PC-3 (cell line): ENCODE results near the gene GFPT2. TPM values are rescaled to one million over a fixed set of nuclear protein-coding genes. Genes with fewer than 3 reads are reported as not detected.

Experiments
- ATAC-seq: fragments of 200-7000 bp; cut with Tn5 transposase; 2 replicates; pipeline ENCODE4 v1.9.1; 2020; ENCODE audit warnings: mild to moderate bottlenecking, moderate library complexity
- BruUV-seq: library from RNA; stranded (reverse); fragments of 400-500 nt; replicated peaks from 2 replicates; lab custom pipeline; 2021; lab: Mats Ljungman, UMichigan
- CTCF ChIA-PET: fragments of 300-600 bp; sonication (Branson Sonifier 250); formaldehyde crosslinking; loops from one replicate; lab custom pipeline; 2022; ENCODE audit warnings: antibody characterized with exemption; lab: Charles Lee
- POLR2A ChIA-PET: fragments of 300-600 bp; sonication (Branson Sonifier 250); formaldehyde crosslinking; loops from one replicate; lab custom pipeline; 2022; ENCODE audit warnings: antibody characterized with exemption; ENCODE audit not compliant: unreplicated experiment; lab: Charles Lee
- DNase-seq: peaks from one replicate; pipeline ENCODE4 v3.0.0-alpha.2; 2015
- H2AFZ ChIP-seq: fragments of 300-600 bp; sonication (generic); 2 replicates; pipeline ENCODE4 v1.6.0; 2016; ENCODE audit warnings: antibody characterized with exemption, low read length
- H3F3A ChIP-seq: fragments of 300-600 bp; sonication (generic); one replicate; pipeline ENCODE4 v1.6.0; 2017; ENCODE audit warnings: antibody characterized with exemption, low read length, control low read depth, mild to moderate bottlenecking; ENCODE audit not compliant: unreplicated experiment
- H3K27ac ChIP-seq: fragments of 300-600 bp; sonication (generic); 2 replicates; pipeline ENCODE4 v1.5.1; 2016; ENCODE audit warnings: mild to moderate bottlenecking, low read length
- H3K27me3 ChIP-seq: fragments of 300-600 bp; sonication (generic); 2 replicates; pipeline ENCODE4 v1.6.1; 2016; ENCODE audit warnings: low read length, mixed read lengths
- H3K36me3 ChIP-seq: fragments of 300-600 bp; sonication (generic); 2 replicates; pipeline ENCODE4 v1.6.1; 2016; ENCODE audit warnings: low read depth, mixed run types, low read length, mixed read lengths
- H3K4me1 ChIP-seq: fragments of 300-600 bp; sonication (generic); 2 replicates; pipeline ENCODE4 v1.5.1; 2016; ENCODE audit warnings: low read length; ENCODE audit not compliant: insufficient read depth
- H3K4me2 ChIP-seq: fragments of 300-600 bp; sonication (generic); 2 replicates; pipeline ENCODE4 v1.6.0; 2016; ENCODE audit warnings: low read length
- H3K4me3 ChIP-seq: fragments of 300-600 bp; sonication (generic); 2 replicates; pipeline ENCODE4 v1.5.1; 2016; ENCODE audit warnings: mild to moderate bottlenecking, low read length, mixed read lengths
- H3K79me2 ChIP-seq: fragments of 300-600 bp; sonication (generic); 2 replicates; pipeline ENCODE4 v1.6.1; 2017; ENCODE audit warnings: low read length, mixed read lengths
- H3K9ac ChIP-seq: fragments of 300-600 bp; sonication (generic); 2 replicates; pipeline ENCODE4 v1.6.0; 2016; ENCODE audit warnings: mild to moderate bottlenecking, low read length
- H3K9me2 ChIP-seq: fragments of 300-600 bp; sonication (generic); replicated peaks from 2 replicates; pipeline ENCODE4 v1.6.1; 2016; ENCODE audit warnings: mixed run types, low read length, mixed read lengths
- H3K9me3 ChIP-seq: fragments of 300-600 bp; sonication (generic); 2 replicates; pipeline ENCODE4 v1.6.1; 2016; ENCODE audit warnings: low read length, mixed read lengths
- H4K20me1 ChIP-seq: fragments of 300-600 bp; sonication (generic); 2 replicates; pipeline ENCODE4 v1.6.1; 2016; ENCODE audit warnings: low read length, mixed read lengths
- CTCF ChIP-seq: fragments of 300-600 bp; sonication (generic); conservative IDR thresholded peaks from 2 replicates; pipeline ENCODE4 v1.5.1; 2017; ENCODE audit warnings: antibody characterized with exemption, low read depth, mild to moderate bottlenecking, low read length
- EZH2 ChIP-seq: fragments of 300-600 bp; sonication (generic); IDR thresholded peaks from one replicate; pipeline ENCODE4 v1.6.1; 2017; ENCODE audit warnings: antibody characterized with exemption, mild to moderate bottlenecking, low read length; ENCODE audit not compliant: unreplicated experiment
- EZH2phosphoT487 ChIP-seq: fragments of 300-600 bp; sonication (generic); IDR thresholded peaks from 2 replicates; pipeline ENCODE4 v1.6.1; 2018; ENCODE audit warnings: mild to moderate bottlenecking, antibody characterized with exemption, low read length, borderline replicate concordance
- intact Hi-C: fragments of 100-400 bp; cut with micrococcal nuclease; formaldehyde crosslinking; loops from 2 replicates; pipeline ENCODE4 v1.9.0; 2023
- total RNA-seq: library from RNA; depleted of rRNA; stranded (reverse); fragments of >200 nt; gene quantifications from 2 replicates; pipeline ENCODE4 v1.2.3, GENCODE V29; 2014

The GFPT2 gene
- total RNA-seq, 1 experiment from 2014 or later, result 2.2 TPM

GRCh38 chr5:180340856-180341255 is 12.3 kb downstream of the GFPT2 start:
- Histone ChIP-seq H3K9me2 (no peaks in the 10 kb centered on the region), H3K9me3 (no peaks in the 10 kb centered on the region), H3K4me3 (no peak overlapping the region), H3K9ac (no peak overlapping the region), H3K27ac (no peak overlapping the region), H2AFZ (no peak overlapping the region), H3K36me3 (no peaks in the 10 kb centered on the region), H3K27me3 (no peaks in the 10 kb centered on the region), H3F3A (no peaks in the 10 kb centered on the region), H4K20me1 (no peaks in the 10 kb centered on the region), H3K4me2 (no peak overlapping the region), H3K4me1 (no peaks in the 10 kb centered on the region), H3K79me2 (no peaks in the 10 kb centered on the region)
- intact Hi-C loops, result no loop called here
- ChIA-PET CTCF (interaction anchor here (0.6 kb wide), 1 partner anchor 263 kb away, joined by 6 read pairs; no protein-coding TSS in a partner anchor), POLR2A (no interaction called here)
- ATAC-seq, result no peak
- TF ChIP-seq CTCF, result no peak
- TF ChIP-seq EZH2phosphoT487, result no peak
- no peak for TF ChIP-seq EZH2
- DNase-seq, result no peak
- BruUV-seq, result no TSS peak

- Histone ChIP-seq H3K27me3 (no peaks in the 10 kb centered on the region), H3K4me3 (no peak overlapping the region), H3K36me3 (no peaks in the 10 kb centered on the region), H3K9ac (no peak overlapping the region), H3K9me2 (no peaks in the 10 kb centered on the region), H3K9me3 (no peaks in the 10 kb centered on the region), H2AFZ (no peak overlapping the region), H4K20me1 (no peaks in the 10 kb centered on the region), H3K4me2 (no peak overlapping the region), H3K4me1 (no peaks in the 10 kb centered on the region), H3F3A (no peaks in the 10 kb centered on the region), H3K79me2 (no peaks in the 10 kb centered on the region), H3K27ac (no peak overlapping the region)
- no TSS peak for BruUV-seq
- TF ChIP-seq EZH2phosphoT487 (no peak), EZH2 (no peak), CTCF (no peak)
- no peak for ATAC-seq
- intact Hi-C loops, result no loop called here
- CTCF ChIA-PET, result no interaction called here
- POLR2A ChIA-PET, result no interaction called here
- DNase-seq, result no peak
These were observed 13.5 kb downstream of the GFPT2 start for GRCh38 chr5:180339583-180340183.

GRCh38 chr5:180338001-180338707 is 15.0 kb downstream of the GFPT2 start:
- CTCF ChIA-PET, result no interaction called here

More at GRCh38 chr5:180338001-180338707, 15.0 kb downstream of the GFPT2 start:
- Histone ChIP-seq H3K9me3 (no peaks in the 10 kb centered on the region), H3F3A (no peaks in the 10 kb centered on the region), H4K20me1 (no peaks in the 10 kb centered on the region), H3K4me3 (no peak overlapping the region), H3K9me2 (no peaks in the 10 kb centered on the region), H3K27me3 (no peaks in the 10 kb centered on the region), H3K79me2 (no peaks in the 10 kb centered on the region), H3K9ac (no peak overlapping the region), H3K36me3 (no peaks in the 10 kb centered on the region), H3K27ac (no peak overlapping the region), H3K4me2 (no peak overlapping the region), H2AFZ (no peak overlapping the region), H3K4me1 (peaks cover 12% of the 10 kb centered on the region)
- POLR2A ChIA-PET, result no interaction called here
- intact Hi-C loops, result no loop called here
- DNase-seq, result no peak
- ATAC-seq, result no peak
- no TSS peak for BruUV-seq
- TF ChIP-seq CTCF (no peak), EZH2phosphoT487 (no peak), EZH2 (no peak)
